ENCODE data around the gene P3H4.

DNA sequence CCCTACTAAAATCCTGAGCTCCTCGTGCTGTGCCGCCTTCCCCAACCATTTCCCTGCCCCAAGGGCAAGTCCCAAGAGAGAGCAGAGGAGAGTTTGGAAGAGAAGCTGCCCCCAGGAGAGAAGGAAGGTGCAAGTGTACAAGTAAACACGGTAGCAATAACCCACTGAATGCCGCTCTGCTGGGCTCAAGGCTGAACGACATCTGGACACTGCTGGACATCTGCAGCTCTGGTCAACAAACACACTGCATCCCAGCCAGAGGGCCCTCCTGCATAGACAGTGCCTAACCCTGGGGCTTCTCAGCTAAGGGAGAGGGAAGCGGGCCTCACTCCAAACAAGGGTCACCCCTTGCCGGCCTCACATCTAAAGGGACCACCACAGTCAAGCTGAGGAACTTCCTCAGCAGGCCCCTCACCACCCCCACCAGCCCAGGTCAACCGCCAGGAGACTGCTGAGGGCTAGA is 38.0 kb downstream of the P3H4 start:
- TF ChIP-seq, protein P1, sequence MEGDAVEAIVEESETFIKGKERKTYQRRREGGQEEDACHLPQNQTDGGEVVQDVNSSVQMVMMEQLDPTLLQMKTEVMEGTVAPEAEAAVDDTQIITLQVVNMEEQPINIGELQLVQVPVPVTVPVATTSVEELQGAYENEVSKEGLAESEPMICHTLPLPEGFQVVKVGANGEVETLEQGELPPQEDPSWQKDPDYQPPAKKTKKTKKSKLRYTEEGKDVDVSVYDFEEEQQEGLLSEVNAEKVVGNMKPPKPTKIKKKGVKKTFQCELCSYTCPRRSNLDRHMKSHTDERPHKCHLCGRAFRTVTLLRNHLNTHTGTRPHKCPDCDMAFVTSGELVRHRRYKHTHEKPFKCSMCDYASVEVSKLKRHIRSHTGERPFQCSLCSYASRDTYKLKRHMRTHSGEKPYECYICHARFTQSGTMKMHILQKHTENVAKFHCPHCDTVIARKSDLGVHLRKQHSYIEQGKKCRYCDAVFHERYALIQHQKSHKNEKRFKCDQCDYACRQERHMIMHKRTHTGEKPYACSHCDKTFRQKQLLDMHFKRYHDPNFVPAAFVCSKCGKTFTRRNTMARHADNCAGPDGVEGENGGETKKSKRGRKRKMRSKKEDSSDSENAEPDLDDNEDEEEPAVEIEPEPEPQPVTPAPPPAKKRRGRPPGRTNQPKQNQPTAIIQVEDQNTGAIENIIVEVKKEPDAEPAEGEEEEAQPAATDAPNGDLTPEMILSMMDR (IDR thresholded peaks at IDR 0.05): no peak
- TF ChIP-seq POLR2A (IDR thresholded peaks at IDR 0.05): no peak

Measured in right lobe of liver (tissue), 4 donors.